ENCODE data around the gene SLC4A1. TPM values are rescaled to one million over a fixed set of nuclear protein-coding genes. Genes with fewer than 3 reads are reported as not detected.

Gene SLC4A1
- total and polyA plus RNA-seq, 4 donors, result 0.14 to 1,478 TPM; not detected in 2

GRCh38 chr17:44279346-44279665 lies 11.4 kb upstream of the SLC4A1 start:
- H3K9me3 ChIP-seq (ENCODE audit: control insufficient read depth in 4 of 4, low read length in 3 of 4), result no peaks in the 10 kb centered on the region
- TF ChIP-seq YY1 (IDR thresholded peaks at IDR 0.05), result no peak
- no peak for TF ChIP-seq RAD21 (IDR thresholded peaks at IDR 0.05)
- TF ChIP-seq GABPA (IDR thresholded peaks at IDR 0.05 in 1 of 2, conservative IDR thresholded peaks at IDR 0.05 in 1 of 2), result no peak
- TF ChIP-seq HNF4A (conservative IDR thresholded peaks at IDR 0.05), result no peak
- no peak for TF ChIP-seq FOXA2 (IDR thresholded peaks at IDR 0.05)
- no peak for TF ChIP-seq RXRA (IDR thresholded peaks at IDR 0.05)
- TF ChIP-seq, protein P1, sequence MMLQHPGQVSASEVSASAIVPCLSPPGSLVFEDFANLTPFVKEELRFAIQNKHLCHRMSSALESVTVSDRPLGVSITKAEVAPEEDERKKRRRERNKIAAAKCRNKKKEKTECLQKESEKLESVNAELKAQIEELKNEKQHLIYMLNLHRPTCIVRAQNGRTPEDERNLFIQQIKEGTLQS (IDR thresholded peaks at IDR 0.05), result no peak
- no peak for TF ChIP-seq JUND (IDR thresholded peaks at IDR 0.05)
- no peak for TF ChIP-seq EGR1 (IDR thresholded peaks at IDR 0.05; ENCODE audit: low read depth in 2 of 2)
- TF ChIP-seq, protein P2, sequence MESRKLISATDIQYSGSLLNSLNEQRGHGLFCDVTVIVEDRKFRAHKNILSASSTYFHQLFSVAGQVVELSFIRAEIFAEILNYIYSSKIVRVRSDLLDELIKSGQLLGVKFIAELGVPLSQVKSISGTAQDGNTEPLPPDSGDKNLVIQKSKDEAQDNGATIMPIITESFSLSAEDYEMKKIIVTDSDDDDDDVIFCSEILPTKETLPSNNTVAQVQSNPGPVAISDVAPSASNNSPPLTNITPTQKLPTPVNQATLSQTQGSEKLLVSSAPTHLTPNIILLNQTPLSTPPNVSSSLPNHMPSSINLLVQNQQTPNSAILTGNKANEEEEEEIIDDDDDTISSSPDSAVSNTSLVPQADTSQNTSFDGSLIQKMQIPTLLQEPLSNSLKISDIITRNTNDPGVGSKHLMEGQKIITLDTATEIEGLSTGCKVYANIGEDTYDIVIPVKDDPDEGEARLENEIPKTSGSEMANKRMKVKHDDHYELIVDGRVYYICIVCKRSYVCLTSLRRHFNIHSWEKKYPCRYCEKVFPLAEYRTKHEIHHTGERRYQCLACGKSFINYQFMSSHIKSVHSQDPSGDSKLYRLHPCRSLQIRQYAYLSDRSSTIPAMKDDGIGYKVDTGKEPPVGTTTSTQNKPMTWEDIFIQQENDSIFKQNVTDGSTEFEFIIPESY (IDR thresholded peaks at IDR 0.05), result no peak
- no peak for TF ChIP-seq TAF1 (conservative IDR thresholded peaks at IDR 0.05)
- no peak for TF ChIP-seq HNF4G (IDR thresholded peaks at IDR 0.05)
- no peak for TF ChIP-seq NR2F2 (IDR thresholded peaks at IDR 0.05)
- no peaks in the 10 kb centered on the region for H3K36me3 ChIP-seq (ENCODE audit: control insufficient read depth in 4 of 4, insufficient read depth in 3 of 4, low read depth in 1 of 4, low read length in 3 of 4)
- H3K27me3 ChIP-seq (ENCODE audit: control insufficient read depth in 4 of 4, insufficient read depth in 4 of 4, low read length in 3 of 4), result no peaks in the 10 kb centered on the region
- DNase-seq (ENCODE audit: low spot score), result no peak
- no peak overlapping the region for H3K4me3 ChIP-seq (ENCODE audit: low read depth in 1 of 3, low read length in 3 of 3)
- WGBS, result 90% methylated on average over 2 of the region's 2 CpGs
- H3K27ac ChIP-seq (ENCODE audit: low read depth in 1 of 2, low read length in 2 of 2), result no peak overlapping the region
- H3K9ac ChIP-seq (ENCODE audit: low read depth in 1 of 2, low read length in 2 of 2), result no peak overlapping the region
- H3K4me1 ChIP-seq (ENCODE audit: control insufficient read depth in 4 of 4, insufficient read depth in 4 of 4, low read length in 3 of 4), result peaks cover 0 to 10% (median 2%) of the 10 kb centered on the region in 4 donors

DNA sequence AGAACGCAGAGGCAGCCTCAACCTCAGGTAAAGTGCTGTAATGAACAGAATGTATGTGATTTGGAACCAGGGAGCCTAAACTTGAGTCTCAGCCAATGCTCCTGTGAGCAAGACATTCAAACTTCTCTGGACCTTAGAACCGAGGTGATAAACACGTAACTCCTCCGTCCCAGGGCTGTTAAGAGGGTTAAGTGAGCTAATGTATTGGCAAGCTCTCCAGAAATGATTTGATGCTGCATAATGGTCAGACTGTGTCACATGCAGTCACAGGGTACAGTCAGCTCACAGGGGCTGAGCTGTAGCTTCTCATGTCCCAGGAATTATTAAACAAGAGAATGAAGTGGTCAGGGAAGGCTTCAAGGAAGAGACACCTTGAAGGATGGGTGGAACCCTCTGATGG lies 10.0 kb upstream of the SLC4A1 start:
- Histone ChIP-seq H3K9ac (ENCODE audit: low read depth in 1 of 2, low read length in 2 of 2) (no peak overlapping the region), H3K36me3 (ENCODE audit: control insufficient read depth in 4 of 4, insufficient read depth in 3 of 4, low read depth in 1 of 4, low read length in 3 of 4) (no peaks in the 10 kb centered on the region), H3K27me3 (ENCODE audit: control insufficient read depth in 4 of 4, insufficient read depth in 4 of 4, low read length in 3 of 4) (no peaks in the 10 kb centered on the region), H3K4me1 (ENCODE audit: control insufficient read depth in 4 of 4, insufficient read depth in 4 of 4, low read length in 3 of 4) (peaks cover 0 to 10% (median 2%) of the 10 kb centered on the region in 4 donors), H3K4me3 (ENCODE audit: low read depth in 1 of 3, low read length in 3 of 3) (no peak overlapping the region), H3K27ac (ENCODE audit: low read depth in 1 of 2, low read length in 2 of 2) (no peak overlapping the region), H3K9me3 (ENCODE audit: control insufficient read depth in 4 of 4, low read length in 3 of 4) (no peaks in the 10 kb centered on the region)
- no peak for DNase-seq (ENCODE audit: low spot score)
- TF ChIP-seq NR2F2 (IDR thresholded peaks at IDR 0.05) (no peak), EGR1 (IDR thresholded peaks at IDR 0.05; ENCODE audit: low read depth in 2 of 2) (no peak), FOXA2 (IDR thresholded peaks at IDR 0.05) (no peak), RAD21 (IDR thresholded peaks at IDR 0.05) (no peak), CTCF (IDR thresholded peaks at IDR 0.05; ENCODE audit: low read depth, low read length, missing input control) (no peak), GABPA (IDR thresholded peaks at IDR 0.05 in 1 of 2, conservative IDR thresholded peaks at IDR 0.05 in 1 of 2) (no peak), FOXA1 (IDR thresholded peaks at IDR 0.05) (no peak), HNF4A (conservative IDR thresholded peaks at IDR 0.05) (no peak), TAF1 (conservative IDR thresholded peaks at IDR 0.05) (no peak), YY1 (IDR thresholded peaks at IDR 0.05) (no peak), HNF4G (IDR thresholded peaks at IDR 0.05) (no peak), REST (IDR thresholded peaks at IDR 0.05) (no peak), JUND (IDR thresholded peaks at IDR 0.05) (no peak), RXRA (IDR thresholded peaks at IDR 0.05) (no peak)
- TF ChIP-seq, protein P3, sequence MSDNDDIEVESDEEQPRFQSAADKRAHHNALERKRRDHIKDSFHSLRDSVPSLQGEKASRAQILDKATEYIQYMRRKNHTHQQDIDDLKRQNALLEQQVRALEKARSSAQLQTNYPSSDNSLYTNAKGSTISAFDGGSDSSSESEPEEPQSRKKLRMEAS (IDR thresholded peaks at IDR 0.05), result no peak
- TF ChIP-seq, protein P1 (IDR thresholded peaks at IDR 0.05), result no peak
- WGBS, result 86% methylated on average over 4 of the region's 4 CpGs

All from liver (tissue), 9 donors.